ENCODE measurements around the gene AGPS.

DNA sequence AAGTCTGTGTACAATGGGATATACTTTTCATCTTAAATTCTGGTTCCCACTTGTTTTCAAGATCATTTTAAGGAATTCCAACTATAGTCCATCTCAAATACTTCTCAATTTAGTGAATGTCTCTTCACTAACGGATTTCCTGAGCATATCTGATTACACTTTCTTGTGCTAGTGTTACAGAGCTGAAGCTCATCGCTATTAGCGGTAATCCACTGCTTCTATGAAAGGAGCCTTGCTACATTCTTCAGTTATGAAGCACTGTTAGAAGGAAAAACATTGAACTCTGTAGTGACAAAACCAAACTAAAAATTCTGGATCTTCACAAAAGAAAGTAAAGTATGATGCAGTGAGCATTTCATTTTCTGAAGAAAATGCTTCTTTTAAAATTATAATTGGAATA lies 72.0 kb downstream of the AGPS start:
- TF ChIP-seq, protein P1, sequence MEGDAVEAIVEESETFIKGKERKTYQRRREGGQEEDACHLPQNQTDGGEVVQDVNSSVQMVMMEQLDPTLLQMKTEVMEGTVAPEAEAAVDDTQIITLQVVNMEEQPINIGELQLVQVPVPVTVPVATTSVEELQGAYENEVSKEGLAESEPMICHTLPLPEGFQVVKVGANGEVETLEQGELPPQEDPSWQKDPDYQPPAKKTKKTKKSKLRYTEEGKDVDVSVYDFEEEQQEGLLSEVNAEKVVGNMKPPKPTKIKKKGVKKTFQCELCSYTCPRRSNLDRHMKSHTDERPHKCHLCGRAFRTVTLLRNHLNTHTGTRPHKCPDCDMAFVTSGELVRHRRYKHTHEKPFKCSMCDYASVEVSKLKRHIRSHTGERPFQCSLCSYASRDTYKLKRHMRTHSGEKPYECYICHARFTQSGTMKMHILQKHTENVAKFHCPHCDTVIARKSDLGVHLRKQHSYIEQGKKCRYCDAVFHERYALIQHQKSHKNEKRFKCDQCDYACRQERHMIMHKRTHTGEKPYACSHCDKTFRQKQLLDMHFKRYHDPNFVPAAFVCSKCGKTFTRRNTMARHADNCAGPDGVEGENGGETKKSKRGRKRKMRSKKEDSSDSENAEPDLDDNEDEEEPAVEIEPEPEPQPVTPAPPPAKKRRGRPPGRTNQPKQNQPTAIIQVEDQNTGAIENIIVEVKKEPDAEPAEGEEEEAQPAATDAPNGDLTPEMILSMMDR (IDR thresholded peaks at IDR 0.05; ENCODE audit: borderline replicate concordance, extremely low read depth, low read length, poor library complexity, severe bottlenecking) = no peak
- TF ChIP-seq EZH2 (IDR thresholded peaks at IDR 0.05; ENCODE audit: borderline replicate concordance, low read depth, low read length, severe bottlenecking) = no peak

All from DND-41 (cell line).